Activated naive CD4-positive, alpha-beta T cell treated with anti-CD3 and anti-CD28 coated beads, Interleukin-2, amount 50 U/mL, for 72 hours (primary cell): ENCODE results near the gene POLK. TPM values are rescaled to one million over a fixed set of nuclear protein-coding genes. Genes with fewer than 3 reads are reported as not detected.
"Not testable (repeated sequence)": the region's sequence is repeated elsewhere in the genome, so short reads cannot be mapped to it uniquely, and the experiment has no call there.

Source experiments
- ATAC-seq, 2 donors: fragments of 150-1000 bp; cut with Tn5 transposase; 2 replicates each; pipeline ENCODE4 v1.10.0; 2021; ENCODE audit warnings: mild to moderate bottlenecking in 2 of 2, moderate library complexity in 2 of 2
- DNase-seq, 2 donors: peaks; one replicate each; pipeline ENCODE4 v3.0.0; 2021 to 2022; ENCODE audit warnings: low spot score in 2 of 2
- H3K27ac Mint-ChIP-seq, 2 donors: one replicate each; pipeline ENCODE4 v1.8.0; 2022; ENCODE audit warnings: mild to moderate bottlenecking in 2 of 2, mixed read lengths in 2 of 2
- H3K36me3 Mint-ChIP-seq, 2 donors: one replicate each; pipeline ENCODE4 v1.8.0; 2022; ENCODE audit warnings: mixed read lengths in 2 of 2
- H3K9me3 Mint-ChIP-seq, 2 donors: one replicate each; pipeline ENCODE4 v1.8.0; 2022; ENCODE audit warnings: mixed read lengths in 2 of 2
- total RNA-seq, 2 donors: library from RNA; stranded (reverse); gene quantifications; one replicate each; pipeline ENCODE4 v1.2.3, GENCODE V29; 2022

Gene POLK
- 10 to 100 TPM; 35.4 to 44.7 TPM for total RNA-seq

GRCh38 chr5:75511435-75512382 is at the start of gene POLK, which contains the start of gene CERT1:
POLK (plus strand) TSS chr5:75511891.
CERT1 (minus strand) TSS chr5:75511629; CDS start chr5:75511207, 422 bp downstream.
- H3K36me3 Mint-ChIP-seq = peaks cover 15 to 27% of the 10 kb centered on the region in 2 donors
- H3K27ac Mint-ChIP-seq = peak within 1 kb of the TSS; percentile 95 to 97
- ATAC-seq = peak; percentile 93 to 96
- no peaks in the 10 kb centered on the region for H3K9me3 Mint-ChIP-seq
- peak; percentile 89 to 91 for DNase-seq

GRCh38 chr5:75463726-75464125 is 48.0 kb upstream of the POLK start:
- no peak for ATAC-seq
- H3K27ac Mint-ChIP-seq = peak overlapping the region in 1 of 2 donors; percentile 6
- no peak for DNase-seq
- H3K36me3 Mint-ChIP-seq = peaks cover 10 to 24% of the 10 kb centered on the region in 2 donors
- peaks cover 3 to 6% of the 10 kb centered on the region in 2 donors for H3K9me3 Mint-ChIP-seq

- Mint-ChIP-seq H3K27ac (no peak overlapping the region), H3K9me3 (peaks cover 12 to 16% of the 10 kb centered on the region in 2 donors), H3K36me3 (peaks cover 22 to 36% of the 10 kb centered on the region in 2 donors)
- no peak for ATAC-seq
- DNase-seq = no peak
Measured at GRCh38 chr5:75465480-75465879, 46.2 kb upstream of the POLK start.

GRCh38 chr5:75466006-75466716 is 45.5 kb upstream of the POLK start:
- Mint-ChIP-seq H3K9me3 (peaks cover 12 to 20% of the 10 kb centered on the region in 2 donors), H3K36me3 (peaks cover 29 to 42% of the 10 kb centered on the region in 2 donors), H3K27ac (no peak overlapping the region)
- no peak for DNase-seq
- ATAC-seq = no peak

- peaks cover 35 to 47% of the 10 kb centered on the region in 2 donors for H3K36me3 Mint-ChIP-seq
- H3K27ac Mint-ChIP-seq = no peak overlapping the region
- ATAC-seq = no peak
- H3K9me3 Mint-ChIP-seq = peaks cover 12 to 23% of the 10 kb centered on the region in 2 donors
- no peak for DNase-seq
Measured at GRCh38 chr5:75468593-75468992, 43.1 kb upstream of the POLK start.

GRCh38 chr5:75469017-75469416 is 42.7 kb upstream of the POLK start:
- Mint-ChIP-seq H3K36me3 (peaks cover 35 to 48% of the 10 kb centered on the region in 2 donors), H3K27ac (no peak overlapping the region), H3K9me3 (peaks cover 12 to 23% of the 10 kb centered on the region in 2 donors)
- DNase-seq = no peak
- no peak for ATAC-seq

- DNase-seq (no peak), ATAC-seq (no peak)
- H3K9me3 Mint-ChIP-seq = peaks cover 12 to 23% of the 10 kb centered on the region in 2 donors
- no peak overlapping the region for H3K27ac Mint-ChIP-seq
- peaks cover 39 to 55% of the 10 kb centered on the region in 2 donors for H3K36me3 Mint-ChIP-seq
Measured at GRCh38 chr5:75471193-75471592, 40.5 kb upstream of the POLK start.

GRCh38 chr5:75472973-75473372 is 38.7 kb upstream of the POLK start:
- Mint-ChIP-seq H3K9me3 (peaks cover 15 to 23% of the 10 kb centered on the region in 2 donors), H3K27ac (no peak overlapping the region), H3K36me3 (peaks cover 43 to 55% of the 10 kb centered on the region in 2 donors)
- DNase-seq (no peak), ATAC-seq (no peak)

GRCh38 chr5:75473463-75473862 is 38.2 kb upstream of the POLK start:
- Mint-ChIP-seq H3K36me3 (peaks cover 42 to 50% of the 10 kb centered on the region in 2 donors), H3K9me3 (peaks cover 15 to 23% of the 10 kb centered on the region in 2 donors), H3K27ac (no peak overlapping the region)
- ATAC-seq (no peak), DNase-seq (no peak)

GRCh38 chr5:75475364-75475763 is 36.3 kb upstream of the POLK start:
- H3K9me3 Mint-ChIP-seq = peaks cover 7 to 8% of the 10 kb centered on the region in 2 donors
- DNase-seq (no peak), ATAC-seq (no peak)
- H3K36me3 Mint-ChIP-seq = peaks cover 29 to 32% of the 10 kb centered on the region in 2 donors
- H3K27ac Mint-ChIP-seq = no peak overlapping the region

- Mint-ChIP-seq H3K27ac (peak overlapping the region; percentile 22 to 53), H3K9me3 (peaks cover 12 to 28% of the 10 kb centered on the region in 2 donors), H3K36me3 (peaks cover 43 to 45% of the 10 kb centered on the region in 2 donors)
- ATAC-seq (peak in 1 of 2 donors; percentile 46), DNase-seq (no peak)
Measured at GRCh38 chr5:75481024-75481423, 30.7 kb upstream of the POLK start.

GRCh38 chr5:75482482-75482881 is 29.2 kb upstream of the POLK start:
- DNase-seq (no peak), ATAC-seq (peak in 1 of 2 donors; percentile 84)
- Mint-ChIP-seq H3K36me3 (peaks cover 52 to 53% of the 10 kb centered on the region in 2 donors), H3K27ac (peak overlapping the region in 1 of 2 donors; percentile 12), H3K9me3 (peaks cover 15 to 34% of the 10 kb centered on the region in 2 donors)

- ATAC-seq (no peak), DNase-seq (no peak)
- no peak overlapping the region for H3K27ac Mint-ChIP-seq
- H3K9me3 Mint-ChIP-seq = peaks cover 19 to 40% of the 10 kb centered on the region in 2 donors
- peaks cover 66 to 69% of the 10 kb centered on the region in 2 donors for H3K36me3 Mint-ChIP-seq
Measured at GRCh38 chr5:75484605-75485004, 27.1 kb upstream of the POLK start.

GRCh38 chr5:75489847-75490246 is 21.8 kb upstream of the POLK start:
- H3K9me3 Mint-ChIP-seq = peaks cover 15 to 20% of the 10 kb centered on the region in 2 donors
- not testable (repeated sequence) for ATAC-seq, H3K27ac Mint-ChIP-seq, DNase-seq
- H3K36me3 Mint-ChIP-seq = peaks cover 70 to 74% of the 10 kb centered on the region in 2 donors

- Mint-ChIP-seq H3K27ac (no peak overlapping the region), H3K36me3 (peaks cover 52 to 56% of the 10 kb centered on the region in 2 donors), H3K9me3 (peaks cover 13 to 15% of the 10 kb centered on the region in 2 donors)
- ATAC-seq (no peak), DNase-seq (no peak)
Measured at GRCh38 chr5:75491621-75492020, 20.1 kb upstream of the POLK start.

GRCh38 chr5:75496026-75496425 is 15.7 kb upstream of the POLK start:
- peak in 1 of 2 donors; percentile 11 for ATAC-seq
- Mint-ChIP-seq H3K27ac (no peak overlapping the region), H3K9me3 (peaks cover 3 to 8% of the 10 kb centered on the region in 2 donors), H3K36me3 (peaks cover 45 to 51% of the 10 kb centered on the region in 2 donors)
- DNase-seq = no peak
